ENCODE measurements around the gene LRMDA.

Gene LRMDA

GRCh38 chr10:76198287-76199035 lies 767.0 kb downstream of the LRMDA start:
- DNase-seq = no peak

- no peak for DNase-seq
These were observed 770.5 kb downstream of the LRMDA start for GRCh38 chr10:76201962-76202361.

- no peak for DNase-seq
These were observed 771.4 kb downstream of the LRMDA start for GRCh38 chr10:76202777-76203176.

- DNase-seq = no peak
These were observed 773.9 kb downstream of the LRMDA start for GRCh38 chr10:76205361-76205760.

- DNase-seq = no peak
These were observed 775.5 kb downstream of the LRMDA start for GRCh38 chr10:76206797-76207352.

- DNase-seq = no peak
These were observed 777.7 kb downstream of the LRMDA start for GRCh38 chr10:76209135-76209534.

- no peak for DNase-seq
These were observed 778.8 kb downstream of the LRMDA start for GRCh38 chr10:76210211-76210610.

- DNase-seq = no peak
These were observed 780.3 kb downstream of the LRMDA start for GRCh38 chr10:76211691-76212090.

- peak; percentile 45 for DNase-seq
These were observed 782.5 kb downstream of the LRMDA start for GRCh38 chr10:76213876-76214275.

GRCh38 chr10:76218035-76218434 lies 786.6 kb downstream of the LRMDA start:
- DNase-seq = no peak

- DNase-seq = no peak
These were observed 797.9 kb downstream of the LRMDA start for GRCh38 chr10:76229341-76229740.

- no peak for DNase-seq
These were observed 799.5 kb downstream of the LRMDA start for GRCh38 chr10:76230921-76231285.

- no peak for DNase-seq
These were observed 800.0 kb downstream of the LRMDA start for GRCh38 chr10:76231286-76231934.

- DNase-seq = no peak
These were observed 803.2 kb downstream of the LRMDA start for GRCh38 chr10:76234499-76235226.

GRCh38 chr10:76236356-76236755 lies 804.9 kb downstream of the LRMDA start:
- no peak for DNase-seq

- DNase-seq = no peak
These were observed 811.5 kb downstream of the LRMDA start for GRCh38 chr10:76242956-76243355.

GRCh38 chr10:76244061-76244686 lies 812.8 kb downstream of the LRMDA start:
- DNase-seq = no peak

- DNase-seq = no peak
These were observed 814.6 kb downstream of the LRMDA start for GRCh38 chr10:76245951-76246495.

GRCh38 chr10:76248649-76249200 lies 817.3 kb downstream of the LRMDA start:
- no peak for DNase-seq

- DNase-seq = peak; percentile 40
These were observed 820.6 kb downstream of the LRMDA start for GRCh38 chr10:76251841-76252671.

- DNase-seq = no peak
These were observed 821.3 kb downstream of the LRMDA start for GRCh38 chr10:76252733-76253132.

- no peak for DNase-seq
These were observed 823.8 kb downstream of the LRMDA start for GRCh38 chr10:76255241-76255640.
